H9 (cell line): Measurements from ENCODE around the gene WDR7. TPM values are rescaled to one million over a fixed set of nuclear protein-coding genes. Genes with fewer than 3 reads are reported as not detected.

Experiments used
- DNase-seq: peaks from one replicate; pipeline ENCODE4 v3.0.0-alpha.2; 2017
- H2AFZ ChIP-seq: one replicate; pipeline ENCODE4 v1.6.1; 2013; ENCODE audit warnings: mild to moderate bottlenecking, low read length, control low read depth, moderate library complexity
- H2AK5ac ChIP-seq: 2 replicates; pipeline ENCODE4 v1.6.1; 2013; ENCODE audit warnings: low read length, control low read depth, mixed read lengths; ENCODE audit not compliant: insufficient read length
- H2BK120ac ChIP-seq: one replicate; pipeline ENCODE4 v1.6.1; 2013; ENCODE audit warnings: low read depth, mild to moderate bottlenecking, low read length, control low read depth, inconsistent platforms; ENCODE audit not compliant: poor library complexity, severe bottlenecking
- H2BK12ac ChIP-seq: 2 replicates; pipeline ENCODE4 v1.6.1; 2013; ENCODE audit warnings: low read length, control low read depth, mixed read lengths, low read depth; ENCODE audit not compliant: insufficient read length
- H2BK15ac ChIP-seq: 2 replicates; pipeline ENCODE4 v1.6.1; 2013; ENCODE audit warnings: low read depth, low read length, control low read depth
- H2BK20ac ChIP-seq: one replicate; pipeline ENCODE4 v1.6.1; 2013; ENCODE audit warnings: low read depth, mild to moderate bottlenecking, low read length, control low read depth, inconsistent platforms; ENCODE audit not compliant: poor library complexity, severe bottlenecking
- H2BK5ac ChIP-seq: 2 replicates; pipeline ENCODE4 v1.6.1; 2013; ENCODE audit warnings: low read length, control low read depth, mixed read lengths; ENCODE audit not compliant: insufficient read length
- H3K14ac ChIP-seq: 2 replicates; pipeline ENCODE4 v1.6.1; 2013; ENCODE audit warnings: low read length, control low read depth; ENCODE audit not compliant: insufficient read depth
- H3K18ac ChIP-seq: 2 replicates; pipeline ENCODE4 v1.6.1; 2013; ENCODE audit warnings: low read depth, mild to moderate bottlenecking, mixed read lengths, low read length, control low read depth; ENCODE audit not compliant: insufficient read length
- H3K23ac ChIP-seq: 2 replicates; pipeline ENCODE4 v1.6.1; 2013; ENCODE audit warnings: low read length, control low read depth, mixed read lengths, low read depth; ENCODE audit not compliant: insufficient read length
- H3K23me2 ChIP-seq: 2 replicates; pipeline ENCODE4 v1.6.1; 2013; ENCODE audit warnings: low read depth, mild to moderate bottlenecking, mixed read lengths, low read length, control low read depth; ENCODE audit not compliant: insufficient read length, poor library complexity, severe bottlenecking
- H3K27ac ChIP-seq: 2 replicates; pipeline ENCODE4 v1.5.1; 2013; ENCODE audit warnings: low read length, control low read depth, mixed read lengths, low read depth; ENCODE audit not compliant: insufficient read length
- H3K27me3 ChIP-seq: 2 replicates; pipeline ENCODE4 v1.6.1; 2013; ENCODE audit warnings: low read length, control low read depth, inconsistent platforms; ENCODE audit not compliant: insufficient read depth
- H3K4ac ChIP-seq: 2 replicates; pipeline ENCODE4 v1.6.1; 2013; ENCODE audit warnings: low read depth, mild to moderate bottlenecking, control low read depth, inconsistent platforms, low read length, moderate library complexity
- H3K4me1 ChIP-seq: 2 replicates; pipeline ENCODE4 v1.6.1; 2013; ENCODE audit warnings: low read length, control low read depth, inconsistent platforms; ENCODE audit not compliant: insufficient read depth
- H3K4me2 ChIP-seq: 2 replicates; pipeline ENCODE4 v1.6.1; 2013; ENCODE audit warnings: low read length, control low read depth, mixed read lengths; ENCODE audit not compliant: insufficient read length, insufficient read depth
- H3K56ac ChIP-seq: 2 replicates; pipeline ENCODE4 v1.6.1; 2013; ENCODE audit warnings: low read depth, mild to moderate bottlenecking, mixed read lengths, low read length, control low read depth; ENCODE audit not compliant: insufficient read length
- H3K79me1 ChIP-seq: 2 replicates; pipeline ENCODE4 v1.6.1; 2013; ENCODE audit warnings: low read depth, mild to moderate bottlenecking, moderate library complexity, low read length, control low read depth, inconsistent platforms; ENCODE audit not compliant: insufficient read depth, poor library complexity, severe bottlenecking
- H3K79me2 ChIP-seq: 2 replicates; pipeline ENCODE4 v1.6.1; 2013; ENCODE audit warnings: low read length, control low read depth, inconsistent platforms; ENCODE audit not compliant: insufficient read depth
- H3K9ac ChIP-seq: 2 replicates; pipeline ENCODE4 v1.6.1; 2013; ENCODE audit warnings: low read length, control low read depth, mixed read lengths; ENCODE audit not compliant: insufficient read length; ENCODE audit errors: extremely low read depth
- H3K9me3 ChIP-seq: one replicate; pipeline ENCODE4 v1.6.1; 2013; ENCODE audit warnings: low read depth, low read length, inconsistent platforms; ENCODE audit not compliant: control insufficient read depth
- H3T11ph ChIP-seq: one replicate; pipeline ENCODE4 v1.6.1; 2013; ENCODE audit warnings: mild to moderate bottlenecking, low read length, control low read depth, inconsistent platforms
- H4K20me1 ChIP-seq: one replicate; pipeline ENCODE4 v1.6.1; 2013; ENCODE audit not compliant: control insufficient read depth, insufficient read length, insufficient read depth
- H4K5ac ChIP-seq: 2 replicates; pipeline ENCODE4 v1.6.1; 2013; ENCODE audit warnings: low read depth, mild to moderate bottlenecking, mixed read lengths, low read length, control low read depth; ENCODE audit not compliant: insufficient read length
- H4K8ac ChIP-seq: replicated peaks from 2 replicates; pipeline ENCODE4 v1.6.1; 2013; ENCODE audit warnings: low read length, control low read depth, mixed read lengths, low read depth; ENCODE audit not compliant: insufficient read length
- H4K91ac ChIP-seq: 2 replicates; pipeline ENCODE4 v1.6.1; 2013; ENCODE audit warnings: low read depth, mild to moderate bottlenecking, moderate library complexity, mixed read lengths, low read length, control low read depth; ENCODE audit not compliant: insufficient read length
- H3K27ac Mint-ChIP-seq, 3 experiments: 2 replicates in 2 of 3; 3 replicates in 1 of 3; pipeline ENCODE4 v1.8.0; 2020 to 2021; ENCODE audit warnings: mixed read lengths in 3 of 3, mild to moderate bottlenecking in 1 of 3, moderate library complexity in 1 of 3
- H3K27me3 Mint-ChIP-seq: 2 replicates; pipeline ENCODE4 v1.8.0; 2021; ENCODE audit warnings: low read depth, mild to moderate bottlenecking, moderate library complexity, mixed read lengths
- H3K36me3 Mint-ChIP-seq, 3 experiments: 2 replicates in 2 of 3; 3 replicates in 1 of 3; pipeline ENCODE4 v1.8.0; 2020 to 2021; ENCODE audit warnings: low read depth in 3 of 3, mixed read lengths in 3 of 3; ENCODE audit not compliant: insufficient read depth in 1 of 3
- H3K4me1 Mint-ChIP-seq, 2 experiments: 2 replicates each; pipeline ENCODE4 v1.8.0; 2020; ENCODE audit warnings: mixed read lengths in 2 of 2
- H3K4me3 Mint-ChIP-seq, 2 experiments: 2 replicates in 1 of 2; 3 replicates in 1 of 2; pipeline ENCODE4 v1.8.0; 2020 to 2021; ENCODE audit warnings: mild to moderate bottlenecking in 2 of 2, mixed read lengths in 2 of 2, moderate library complexity in 1 of 2
- H3K9me3 Mint-ChIP-seq, 2 experiments: 2 replicates in 1 of 2; 3 replicates in 1 of 2; pipeline ENCODE4 v1.8.0; 2020; ENCODE audit warnings: mild to moderate bottlenecking in 2 of 2, mixed read lengths in 2 of 2, moderate library complexity in 1 of 2
- CTCF ChIP-seq: fragments of 200-600 bp; sonication (generic); conservative IDR thresholded peaks from 3 replicates; pipeline ENCODE4 v1.8.0; 2021; ENCODE audit warnings: antibody characterized with exemption, mild to moderate bottlenecking
- WGBS: extraction: QIAGEN DNeasy Blood & Tissue Kit; methylation state at CpG from one replicate; pipeline ENCODE4 v1.1.7; 2013; ENCODE audit warnings: missing lambda C conversion rate, low lambda C conversion rate, mixed read lengths; ENCODE audit not compliant: insufficient read length; ENCODE audit errors: extremely low coverage; 5-methylcytosine and 5-hydroxymethylcytosine counted together
- total RNA-seq: library from RNA; stranded (reverse); gene quantifications from 2 replicates; pipeline ENCODE4 v1.2.1, GENCODE V29; 2021

The WDR7 gene
- total RNA-seq, 1 experiment from 2014 or later, result 14.8 TPM

- no peak overlapping the region for H3K18ac ChIP-seq
- Mint-ChIP-seq H3K4me3 (no peak overlapping the region), H3K9me3 (no peaks in the 10 kb centered on the region; a peak in 1 of 5 replicates), H3K27ac (peak overlapping the region in 1 of 3 experiments; percentile 48; a peak in 2 of 7 replicates), H3K27me3 (no peaks in the 10 kb centered on the region), H3K36me3 (no peaks in the 10 kb centered on the region), H3K4me1 (peaks cover 36 to 54% of the 10 kb centered on the region in 2 experiments)
- H3K79me1 ChIP-seq, result no peaks in the 10 kb centered on the region
- H2BK5ac ChIP-seq, result no peak overlapping the region
- no peak overlapping the region for H4K91ac ChIP-seq
- no peak overlapping the region for H3K4me2 ChIP-seq
- H3K23me2 ChIP-seq, result no peaks in the 10 kb centered on the region
- H3K4me1 ChIP-seq, result peaks cover 15% of the 10 kb centered on the region; the same call in 1 of the 2 replicates
- H2AK5ac ChIP-seq, result no peak overlapping the region
- peaks cover 3% of the 10 kb centered on the region for H4K20me1 ChIP-seq
- no peak for TF ChIP-seq CTCF
- no peak overlapping the region for H3K9ac ChIP-seq
- no peak overlapping the region for H4K8ac ChIP-seq
- 0 out of 2 replicates have a peak, but pooled peaks cover 3% of the 10 kb centered on the region for H3K27me3 ChIP-seq
- DNase-seq, result no peak
- H2BK20ac ChIP-seq, result no peak overlapping the region
- H3K4ac ChIP-seq, result no peak overlapping the region
- no peaks in the 10 kb centered on the region for H3K9me3 ChIP-seq
- no peak overlapping the region for H2BK15ac ChIP-seq
- no peak overlapping the region for H3K23ac ChIP-seq
- H2BK120ac ChIP-seq, result no peak overlapping the region
- no CpG with 5 or more reads among the region's 13 CpGs for WGBS
- no peak overlapping the region for H3K27ac ChIP-seq
- H3K79me2 ChIP-seq, result no peaks in the 10 kb centered on the region
- H2AFZ ChIP-seq, result no peak overlapping the region
- no peak overlapping the region for H3T11ph ChIP-seq
- H2BK12ac ChIP-seq, result no peak overlapping the region
- H3K56ac ChIP-seq, result no peak overlapping the region
- no peak overlapping the region for H3K14ac ChIP-seq
- no peak overlapping the region for H4K5ac ChIP-seq
These were observed 426.0 kb downstream of the WDR7 start for GRCh38 chr18:57077005-57077765.
